Bronchial epithelial cell (primary cell): ENCODE data around the gene BUB1. TPM values are rescaled to one million over a fixed set of nuclear protein-coding genes. Genes with fewer than 3 reads are reported as not detected.
A peak's percentile ranks its signal among the peaks of the same experiment; 100 is the strongest.

Experiments
- DNase-seq: peaks from one replicate; pipeline ENCODE4 v3.0.0-alpha.2; 2010; ENCODE audit warnings: low read depth
- FAIRE-seq: peaks from 2 replicates; lab custom pipeline; 2011; peaks lifted over from hg19 to GRCh38; lab: Jason Lieb, UNC
- H3K27me3 ChIP-seq: 2 replicates; pipeline ENCODE4 v1.5.1; 2011; ENCODE audit warnings: low read length; ENCODE audit not compliant: control insufficient read depth, insufficient read depth
- H3K36me3 ChIP-seq: 2 replicates; pipeline ENCODE4 v1.5.1; 2011; ENCODE audit warnings: low read length; ENCODE audit not compliant: control insufficient read depth, insufficient read depth
- H3K4me3 ChIP-seq: 2 replicates; pipeline ENCODE4 v1.5.1; 2011; ENCODE audit warnings: mild to moderate bottlenecking, low read depth, low read length, control low read depth
- CTCF ChIP-seq: IDR thresholded peaks from 2 replicates; pipeline ENCODE4 v1.5.1; 2011; ENCODE audit warnings: mild to moderate bottlenecking, moderate library complexity, low read length, control low read depth, inconsistent platforms; ENCODE audit not compliant: insufficient read depth, severe bottlenecking
- total RNA-seq: library from RNA; depleted of rRNA; stranded (reverse); fragments of >200 nt; gene quantifications from 2 replicates; pipeline ENCODE4 v1.2.1, GENCODE V29; 2014

The BUB1 gene
- 1.2 and 1.3 TPM in 2 replicates for total RNA-seq

GRCh38 chr2:110677530-110678456 is at the start of gene BUB1:
BUB1 (minus strand) TSS chr2:110678063; CDS start chr2:110677995, 68 bp downstream.
- no peak for TF ChIP-seq CTCF
- Histone ChIP-seq H3K36me3 (peaks cover under 1% of the 10 kb centered on the region), H3K4me3 (peak within 1 kb of the TSS; percentile 76), H3K27me3 (no peaks in the 10 kb centered on the region)
- FAIRE-seq (no peak), DNase-seq (peak; percentile 90)

GRCh38 chr2:110726285-110726684 is 48.4 kb upstream of the BUB1 start:
- Histone ChIP-seq H3K36me3 (no peaks in the 10 kb centered on the region), H3K4me3 (no peak overlapping the region), H3K27me3 (peaks cover 2% of the 10 kb centered on the region)
- DNase-seq (no peak), FAIRE-seq (no peak)
- TF ChIP-seq CTCF = no peak

- FAIRE-seq = peak; percentile 47
- no peak for TF ChIP-seq CTCF
- Histone ChIP-seq H3K36me3 (no peaks in the 10 kb centered on the region), H3K27me3 (peaks cover 2% of the 10 kb centered on the region), H3K4me3 (no peak overlapping the region)
- DNase-seq = no peak
Measured at GRCh38 chr2:110725859-110726258, 48.0 kb upstream of the BUB1 start.

- H3K36me3 ChIP-seq = no peaks in the 10 kb centered on the region
- no peak for TF ChIP-seq CTCF
- no peak for DNase-seq
- no peak overlapping the region for H3K4me3 ChIP-seq
- FAIRE-seq = no peak
- H3K27me3 ChIP-seq = peaks cover 2% of the 10 kb centered on the region
Measured at GRCh38 chr2:110725370-110725769, 47.5 kb upstream of the BUB1 start.

- FAIRE-seq = no peak
- no peak for TF ChIP-seq CTCF
- H3K36me3 ChIP-seq = no peaks in the 10 kb centered on the region
- no peak overlapping the region for H3K4me3 ChIP-seq
- DNase-seq = no peak
- H3K27me3 ChIP-seq = peaks cover 2% of the 10 kb centered on the region
Measured at GRCh38 chr2:110724820-110725219, 47.0 kb upstream of the BUB1 start.
